DND-41 (cell line): Measurements from ENCODE around the gene IRF4.

Source experiments
- ATAC-seq: fragments of 200-7000 bp; cut with Tn5 transposase; 3 replicates; pipeline ENCODE4 v1.9.1; 2021; ENCODE audit warnings: low read depth; ENCODE audit not compliant: insufficient read depth
- DNase-seq: peaks from one replicate; pipeline ENCODE4 v3.0.0-alpha.2; 2020
- H2AFZ ChIP-seq: 2 replicates; pipeline ENCODE4 v1.6.0; 2012; ENCODE audit warnings: low read depth, low read length
- H3K27ac ChIP-seq: 2 replicates; pipeline ENCODE4 v1.5.1; 2012; ENCODE audit warnings: low read length, inconsistent platforms
- H3K27me3 ChIP-seq: fragments of 200-600 bp; sonication (generic); 2 replicates; pipeline ENCODE4 v1.6.0; 2012; ENCODE audit warnings: low read length, mild to moderate bottlenecking, inconsistent platforms; ENCODE audit not compliant: insufficient read depth, poor library complexity
- H3K36me3 ChIP-seq: 2 replicates; pipeline ENCODE4 v1.5.1; 2012; ENCODE audit warnings: low read length, inconsistent platforms; ENCODE audit not compliant: insufficient read depth
- H3K4me1 ChIP-seq: 2 replicates; pipeline ENCODE4 v1.5.1; 2012; ENCODE audit warnings: mild to moderate bottlenecking, low read length; ENCODE audit not compliant: insufficient read depth
- H3K4me2 ChIP-seq: 2 replicates; pipeline ENCODE4 v1.6.0; 2012; ENCODE audit warnings: mild to moderate bottlenecking, moderate library complexity, low read length, inconsistent platforms; ENCODE audit not compliant: insufficient read depth
- H3K4me3 ChIP-seq, 2 experiments: fragments of 200-600 bp in 1 of 2; shearing (Covaris generic) in 1 of 2; 2 replicates each; pipeline ENCODE4 v1.5.1; 2012 to 2016; ENCODE audit warnings: inconsistent platforms in 2 of 2, low read length in 2 of 2, mild to moderate bottlenecking in 2 of 2, low read depth in 1 of 2, moderate library complexity in 1 of 2
- H3K79me2 ChIP-seq: 2 replicates; pipeline ENCODE4 v1.6.0; 2012; ENCODE audit warnings: low read length, inconsistent platforms; ENCODE audit not compliant: insufficient read depth
- H3K9ac ChIP-seq: 2 replicates; pipeline ENCODE4 v1.6.0; 2012; ENCODE audit warnings: low read depth, mild to moderate bottlenecking, inconsistent platforms, low read length, moderate library complexity
- H3K9me3 ChIP-seq: 2 replicates; pipeline ENCODE4 v1.5.1; 2012; ENCODE audit warnings: low read length, moderate library complexity, mild to moderate bottlenecking, inconsistent platforms; ENCODE audit not compliant: insufficient read depth, severe bottlenecking
- H4K20me1 ChIP-seq: 2 replicates; pipeline ENCODE4 v1.6.0; 2012; ENCODE audit warnings: low read length; ENCODE audit not compliant: insufficient read depth
- CTCF ChIP-seq: IDR thresholded peaks from 2 replicates; pipeline ENCODE4 v1.5.1; 2012; ENCODE audit warnings: borderline replicate concordance, low read length, moderate library complexity, mild to moderate bottlenecking; ENCODE audit not compliant: poor library complexity, severe bottlenecking; ENCODE audit errors: extremely low read depth
- EZH2 ChIP-seq: IDR thresholded peaks from 3 replicates; pipeline ENCODE4 v1.6.1; 2012; ENCODE audit warnings: borderline replicate concordance, low read depth, mild to moderate bottlenecking, moderate library complexity, low read length, inconsistent platforms; ENCODE audit not compliant: severe bottlenecking

Gene IRF4

GRCh38 chr6:365835-366234 lies 25.7 kb upstream of the IRF4 start:
- Histone ChIP-seq H3K27ac (no peak overlapping the region), H3K9me3 (peaks cover 4% of the 10 kb centered on the region), H3K4me1 (no peaks in the 10 kb centered on the region), H3K4me2 (no peak overlapping the region), H3K4me3 (no peak overlapping the region), H2AFZ (no peak overlapping the region), H3K9ac (no peak overlapping the region), H4K20me1 (no peaks in the 10 kb centered on the region), H3K79me2 (no peaks in the 10 kb centered on the region), H3K36me3 (no peaks in the 10 kb centered on the region), H3K27me3 (no peaks in the 10 kb centered on the region)
- ATAC-seq, result no peak
- DNase-seq, result no peak
- TF ChIP-seq EZH2 (no peak), CTCF (no peak)

GRCh38 chr6:366389-367297 lies 24.9 kb upstream of the IRF4 start:
- no peaks in the 10 kb centered on the region for H3K36me3 ChIP-seq
- no peaks in the 10 kb centered on the region for H3K79me2 ChIP-seq
- H2AFZ ChIP-seq, result no peak overlapping the region
- H3K9ac ChIP-seq, result no peak overlapping the region
- no peaks in the 10 kb centered on the region for H4K20me1 ChIP-seq
- ATAC-seq (no peak), DNase-seq (no peak)
- H3K9me3 ChIP-seq, result peaks cover 4% of the 10 kb centered on the region
- H3K4me1 ChIP-seq, result no peaks in the 10 kb centered on the region
- H3K27ac ChIP-seq, result no peak overlapping the region
- H3K27me3 ChIP-seq, result no peaks in the 10 kb centered on the region
- no peak for TF ChIP-seq EZH2
- H3K4me2 ChIP-seq, result no peak overlapping the region
- no peak overlapping the region for H3K4me3 ChIP-seq

- no peak overlapping the region for H2AFZ ChIP-seq
- H4K20me1 ChIP-seq, result no peaks in the 10 kb centered on the region
- ATAC-seq (no peak), DNase-seq (no peak)
- TF ChIP-seq CTCF (no peak), EZH2 (no peak)
- H3K36me3 ChIP-seq, result no peaks in the 10 kb centered on the region
- no peak overlapping the region for H3K4me3 ChIP-seq
- no peaks in the 10 kb centered on the region for H3K27me3 ChIP-seq
- H3K79me2 ChIP-seq, result no peaks in the 10 kb centered on the region
- no peak overlapping the region for H3K4me2 ChIP-seq
- H3K9me3 ChIP-seq, result peaks cover 4% of the 10 kb centered on the region
- H3K27ac ChIP-seq, result no peak overlapping the region
- H3K9ac ChIP-seq, result no peak overlapping the region
- H3K4me1 ChIP-seq, result no peaks in the 10 kb centered on the region
Measured at GRCh38 chr6:367298-367794, 24.2 kb upstream of the IRF4 start.

GRCh38 chr6:367891-368630 lies 23.5 kb upstream of the IRF4 start:
- H3K9me3 ChIP-seq, result peaks cover 4% of the 10 kb centered on the region
- no peak overlapping the region for H2AFZ ChIP-seq
- H3K4me1 ChIP-seq, result no peaks in the 10 kb centered on the region
- no peak overlapping the region for H3K4me2 ChIP-seq
- no peaks in the 10 kb centered on the region for H3K27me3 ChIP-seq
- no peak overlapping the region for H3K27ac ChIP-seq
- H4K20me1 ChIP-seq, result no peaks in the 10 kb centered on the region
- H3K79me2 ChIP-seq, result no peaks in the 10 kb centered on the region
- no peaks in the 10 kb centered on the region for H3K36me3 ChIP-seq
- no peak for DNase-seq
- H3K4me3 ChIP-seq, result no peak overlapping the region
- TF ChIP-seq CTCF, result no peak
- no peak for TF ChIP-seq EZH2
- no peak overlapping the region for H3K9ac ChIP-seq
- ATAC-seq, result no peak
